Left lung (tissue), 10 donors: ENCODE measurements around the gene SACM1L. TPM values are rescaled to one million over a fixed set of nuclear protein-coding genes. Genes with fewer than 3 reads are reported as not detected.

Source experiments
- ATAC-seq: fragments of 200-7000 bp; cut with Tn5 transposase; one replicate; pipeline ENCODE4 v1.9.1; 2020; ENCODE audit warnings: moderate library complexity
- DNase-seq, 4 donors: peaks; one replicate each; pipeline ENCODE4 v3.0.0-alpha.2; 2013 to 2020
- H3K27ac ChIP-seq, 2 donors: fragments of 200-600 bp; sonication (generic) in 1 of 2; one replicate each; pipeline versions ENCODE4 v1.5.0 to v1.8.0; 2020 to 2021
- H3K27me3 ChIP-seq, 2 donors: fragments of 200-600 bp; sonication (generic) in 1 of 2; one replicate each; pipeline versions ENCODE4 v1.5.0 to v1.8.0; 2020 to 2021
- H3K36me3 ChIP-seq, 2 donors: fragments of 200-600 bp; sonication (generic) in 1 of 2; one replicate each; pipeline versions ENCODE4 v1.5.0 to v1.8.0; 2020 to 2021
- H3K4me1 ChIP-seq, 2 donors: fragments of 200-600 bp; one replicate each; pipeline ENCODE4 v1.8.0; 2021
- H3K4me3 ChIP-seq, 2 donors: fragments of 200-600 bp; sonication (generic) in 1 of 2; one replicate each; pipeline versions ENCODE4 v1.5.0 to v1.8.0; 2020 to 2021; ENCODE audit warnings: mild to moderate bottlenecking in 1 of 2
- H3K9me3 ChIP-seq, 2 donors: fragments of 200-600 bp; sonication (generic) in 1 of 2; one replicate each; pipeline versions ENCODE4 v1.5.0 to v1.8.0; 2020 to 2021
- intact Hi-C, 2 donors: fragments of 100-400 bp; cut with DNase I; formaldehyde crosslinking; loops; one replicate each; pipeline versions ENCODE4 v1.11.2 to v1.14.2; 2022
- polyA plus RNA-seq, 6 donors: library from polyadenylated mRNA; unstranded; fragments of 120-200 nt; gene quantifications; one replicate each; pipeline ENCODE4 v1.2.1, GENCODE V29; 2013; ENCODE audit not compliant: insufficient read length in 6 of 6
- total RNA-seq, 2 donors: library from RNA; stranded (reverse); fragmentation: NEBNext Ultra II Directional; extraction: Animal tissue kit (Norgen Biotek cat#: 25700); gene quantifications; one replicate each; pipeline ENCODE4 v1.2.1, GENCODE V29; 2021
- TF ChIP-seq, protein P1 (sequence below), 2 donors: fragments of 200-600 bp; sonication (generic) in 1 of 2; IDR thresholded peaks; one replicate each; pipeline versions ENCODE4 v1.5.0 to v1.8.0; 2021; ENCODE audit warnings: antibody characterized with exemption in 2 of 2
- donor health status: DM: no; HTN: yes; CAD: no.
- donor health status: DM: no; HTN: no; CAD: no.

Gene SACM1L
- total and polyA plus RNA-seq, 8 donors: 58.2 to 100 (median 80.2) TPM

DNA sequence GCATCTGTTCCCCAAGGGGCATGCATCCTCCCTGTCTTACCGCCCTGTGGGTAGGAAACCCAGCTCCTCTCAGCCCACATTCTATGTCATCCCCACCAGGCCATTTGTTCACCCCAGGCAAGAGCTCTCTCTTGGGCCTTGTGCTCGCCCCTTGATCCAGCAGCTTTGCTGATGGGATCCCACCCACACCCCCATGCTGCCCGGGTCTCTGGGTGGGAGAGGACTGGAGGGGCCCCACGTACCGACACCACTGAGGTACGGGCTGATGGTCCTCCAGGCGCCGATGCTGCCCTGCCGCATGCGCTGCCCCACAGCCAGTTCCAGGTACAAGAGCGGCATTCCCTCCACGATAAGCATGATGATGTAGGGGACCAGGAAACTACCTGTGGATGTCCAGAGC, 92.6 kb downstream of the SACM1L start:
- no peaks in the 10 kb centered on the region for H3K4me1 ChIP-seq

DNA sequence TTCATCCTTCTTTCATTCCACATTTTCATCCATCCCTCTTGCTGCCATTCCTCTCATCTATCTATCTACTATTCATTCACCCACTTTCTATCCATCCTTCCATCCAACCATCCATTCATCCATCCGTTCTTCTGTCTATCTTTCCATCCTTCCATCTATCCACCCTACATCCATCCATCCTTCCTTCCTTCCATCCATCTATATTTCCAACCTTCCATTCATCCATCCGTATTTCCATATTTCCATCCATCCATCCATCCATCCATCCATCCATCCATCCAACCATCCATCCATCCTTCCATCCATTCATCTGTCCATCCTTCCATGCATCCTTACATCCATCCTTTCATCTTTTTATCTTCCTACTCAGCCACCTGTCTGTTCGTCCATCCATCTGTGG, 93.2 kb downstream of the SACM1L start:
- Histone ChIP-seq H3K9me3 (no peaks in the 10 kb centered on the region), H3K27ac (no peak overlapping the region), H3K36me3 (no peaks in the 10 kb centered on the region), H3K4me3 (no peak overlapping the region), H3K27me3 (no peaks in the 10 kb centered on the region), H3K4me1 (no peaks in the 10 kb centered on the region)
- TF ChIP-seq, protein P1, sequence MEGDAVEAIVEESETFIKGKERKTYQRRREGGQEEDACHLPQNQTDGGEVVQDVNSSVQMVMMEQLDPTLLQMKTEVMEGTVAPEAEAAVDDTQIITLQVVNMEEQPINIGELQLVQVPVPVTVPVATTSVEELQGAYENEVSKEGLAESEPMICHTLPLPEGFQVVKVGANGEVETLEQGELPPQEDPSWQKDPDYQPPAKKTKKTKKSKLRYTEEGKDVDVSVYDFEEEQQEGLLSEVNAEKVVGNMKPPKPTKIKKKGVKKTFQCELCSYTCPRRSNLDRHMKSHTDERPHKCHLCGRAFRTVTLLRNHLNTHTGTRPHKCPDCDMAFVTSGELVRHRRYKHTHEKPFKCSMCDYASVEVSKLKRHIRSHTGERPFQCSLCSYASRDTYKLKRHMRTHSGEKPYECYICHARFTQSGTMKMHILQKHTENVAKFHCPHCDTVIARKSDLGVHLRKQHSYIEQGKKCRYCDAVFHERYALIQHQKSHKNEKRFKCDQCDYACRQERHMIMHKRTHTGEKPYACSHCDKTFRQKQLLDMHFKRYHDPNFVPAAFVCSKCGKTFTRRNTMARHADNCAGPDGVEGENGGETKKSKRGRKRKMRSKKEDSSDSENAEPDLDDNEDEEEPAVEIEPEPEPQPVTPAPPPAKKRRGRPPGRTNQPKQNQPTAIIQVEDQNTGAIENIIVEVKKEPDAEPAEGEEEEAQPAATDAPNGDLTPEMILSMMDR (IDR thresholded peaks at IDR 0.05): no peak
- DNase-seq (no peak), ATAC-seq (no peak)
- intact Hi-C loops: no loop called here

More for the DNA sequence above, 92.6 kb downstream of the SACM1L start:
- DNase-seq: no peak
- intact Hi-C loops: no loop called here
- TF ChIP-seq, protein P1 (IDR thresholded peaks at IDR 0.05): no peak
- H3K9me3 ChIP-seq: no peaks in the 10 kb centered on the region
- ATAC-seq: no peak
- H3K4me3 ChIP-seq: no peak overlapping the region
- no peaks in the 10 kb centered on the region for H3K36me3 ChIP-seq
- no peak overlapping the region for H3K27ac ChIP-seq
- H3K27me3 ChIP-seq: no peaks in the 10 kb centered on the region

DNA sequence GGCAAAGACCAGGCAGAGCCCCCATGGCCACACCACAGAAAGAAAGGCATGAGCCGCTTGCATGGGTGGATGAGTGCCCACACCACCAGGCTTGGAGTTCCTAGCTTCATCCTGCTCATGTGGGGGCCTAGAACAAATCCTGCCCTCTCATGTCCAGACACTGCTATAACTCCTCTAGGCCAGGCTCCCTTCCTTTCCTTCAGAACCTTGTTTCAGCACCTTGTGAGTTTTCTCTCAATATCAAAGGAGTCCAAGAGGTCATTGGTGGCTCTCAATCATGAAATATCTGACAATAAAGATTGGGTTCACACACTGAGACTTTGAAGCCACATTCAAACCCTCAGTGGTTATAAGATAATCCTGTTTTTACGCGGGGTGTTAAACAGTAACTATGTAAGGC, 94.5 kb downstream of the SACM1L start:
- DNase-seq (no peak), ATAC-seq (no peak)
- TF ChIP-seq, protein P1 (IDR thresholded peaks at IDR 0.05): no peak
- intact Hi-C loops: no loop called here
- Histone ChIP-seq H3K9me3 (peaks cover 0 to 4% of the 10 kb centered on the region in 2 donors), H3K27me3 (no peaks in the 10 kb centered on the region), H3K36me3 (no peaks in the 10 kb centered on the region), H3K4me1 (no peaks in the 10 kb centered on the region), H3K27ac (no peak overlapping the region), H3K4me3 (no peak overlapping the region)

DNA sequence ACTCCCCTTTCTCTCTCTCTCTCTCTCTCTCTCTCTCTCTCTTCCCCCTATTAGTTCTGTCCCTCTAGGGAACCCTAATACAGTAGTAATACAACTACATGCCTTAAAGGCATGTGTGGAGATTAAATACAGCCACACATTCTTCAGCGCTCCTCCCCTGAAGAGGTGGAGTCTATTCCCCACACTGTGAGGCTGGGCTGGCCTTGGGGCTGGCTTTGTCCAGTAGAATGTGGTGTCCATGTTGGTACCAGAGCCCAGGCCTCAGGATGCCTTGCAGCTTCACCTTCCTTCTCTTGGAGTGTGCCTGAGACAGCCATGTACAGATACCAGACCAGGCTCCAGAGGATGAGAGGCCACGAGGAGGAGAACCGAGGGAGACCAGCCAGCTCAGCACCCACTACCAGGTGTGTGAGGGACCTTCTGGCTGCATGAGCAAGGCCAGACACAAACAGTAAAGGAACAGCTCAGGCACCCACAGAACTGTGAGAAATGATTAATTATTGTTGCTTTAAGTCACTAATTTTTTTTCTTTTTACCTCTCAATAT, 96.5 kb downstream of the SACM1L start:
- ATAC-seq (no peak), DNase-seq (no peak)
- TF ChIP-seq, protein P1 (IDR thresholded peaks at IDR 0.05): no peak
- no peaks in the 10 kb centered on the region for H3K27me3 ChIP-seq
- H3K9me3 ChIP-seq: peaks cover 0 to 15% of the 10 kb centered on the region in 2 donors
- H3K27ac ChIP-seq: no peak overlapping the region
- no peaks in the 10 kb centered on the region for H3K36me3 ChIP-seq
- no peaks in the 10 kb centered on the region for H3K4me1 ChIP-seq
- intact Hi-C loops: no loop called here
- H3K4me3 ChIP-seq: no peak overlapping the region

DNA sequence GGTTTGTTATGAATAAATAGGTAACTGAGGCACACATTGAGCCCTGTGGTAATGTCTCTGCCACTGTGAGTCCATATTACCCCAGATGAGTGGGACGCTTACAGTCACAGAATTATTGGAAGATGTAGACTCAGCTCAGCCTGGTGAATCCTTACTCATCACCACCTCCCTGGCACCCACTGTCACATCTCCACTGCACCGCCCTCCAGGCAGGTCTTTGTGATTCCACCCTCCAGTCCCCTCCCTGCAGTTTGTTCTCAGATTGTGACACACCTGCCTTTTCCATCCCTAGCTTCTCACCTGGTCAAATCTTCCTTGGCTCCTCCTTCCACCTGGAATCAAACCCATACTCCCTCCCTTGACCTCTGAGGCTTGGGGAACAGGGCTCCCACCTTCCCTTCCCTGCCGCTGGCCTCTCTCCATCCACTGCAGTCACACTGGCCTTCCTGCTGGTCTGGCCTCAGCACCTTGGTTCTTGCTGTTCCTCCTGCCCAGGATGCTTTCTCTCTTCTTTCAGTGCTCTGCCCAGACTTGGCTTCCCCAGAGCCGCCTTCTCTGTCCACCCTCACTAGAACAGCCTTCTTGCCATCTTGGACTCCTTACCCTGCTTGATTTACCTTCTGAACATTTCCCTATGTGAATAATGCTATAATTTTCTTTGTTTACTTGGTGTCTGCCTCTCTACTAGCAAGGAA, 97.8 kb downstream of the SACM1L start:
- H3K4me3 ChIP-seq: no peak overlapping the region
- ATAC-seq (no peak), DNase-seq (no peak)
- no peaks in the 10 kb centered on the region for H3K36me3 ChIP-seq
- TF ChIP-seq, protein P1 (IDR thresholded peaks at IDR 0.05): no peak
- peaks cover 0 to 15% of the 10 kb centered on the region in 2 donors for H3K9me3 ChIP-seq
- H3K27me3 ChIP-seq: no peaks in the 10 kb centered on the region
- H3K4me1 ChIP-seq: no peaks in the 10 kb centered on the region
- no peak overlapping the region for H3K27ac ChIP-seq
- intact Hi-C loops: no loop called here
